CD8-positive, alpha-beta memory T cell (primary cell): Measurements from ENCODE around the gene SAMD4A. TPM values are rescaled to one million over a fixed set of nuclear protein-coding genes. Genes with fewer than 3 reads are reported as not detected.
A peak's percentile ranks its signal among the peaks of the same experiment; 100 is the strongest.

Experiments
- CTCF ChIA-PET: fragments of 350-600 bp; sonication (Branson Sonifier 250); formaldehyde crosslinking; loops from one replicate; lab custom pipeline; 2021; ENCODE audit warnings: antibody characterized with exemption; lab: Charles Lee
- POLR2A ChIA-PET: fragments of 350-600 bp; sonication (Branson Sonifier 250); formaldehyde crosslinking; loops from one replicate; lab custom pipeline; 2021; ENCODE audit warnings: antibody characterized with exemption; lab: Charles Lee
- DNase-seq, 5 donors: peaks; one replicate each; pipeline versions ENCODE4 v3.0.0 to v3.0.0-alpha.2; 2020 to 2022; ENCODE audit warnings: mixed read lengths in 1 of 5
- H3K27ac ChIP-seq: one replicate; pipeline ENCODE4 v1.7.0; 2013; ENCODE audit warnings: low read depth, mild to moderate bottlenecking, low read length, moderate library complexity
- H3K27me3 ChIP-seq: 2 replicates; pipeline ENCODE4 v1.7.0; 2013; ENCODE audit warnings: low read length, mild to moderate bottlenecking; ENCODE audit not compliant: insufficient read depth, poor library complexity, severe bottlenecking
- H3K36me3 ChIP-seq: 2 replicates; pipeline ENCODE4 v1.7.0; 2013; ENCODE audit warnings: mild to moderate bottlenecking, low read length, moderate library complexity; ENCODE audit not compliant: insufficient read depth
- H3K4me1 ChIP-seq: 2 replicates; pipeline ENCODE4 v1.7.0; 2013; ENCODE audit warnings: mild to moderate bottlenecking, low read length, moderate library complexity; ENCODE audit not compliant: insufficient read depth
- H3K4me3 ChIP-seq: 2 replicates; pipeline ENCODE4 v1.7.0; 2013; ENCODE audit warnings: mild to moderate bottlenecking, low read length
- H3K9me3 ChIP-seq: 2 replicates; pipeline ENCODE4 v1.7.0; 2013; ENCODE audit warnings: mild to moderate bottlenecking, low read length
- H3K27ac Mint-ChIP-seq, 8 donors: one replicate each; pipeline ENCODE4 v1.8.0; 2020 to 2021; ENCODE audit warnings: mixed read lengths in 8 of 8, mild to moderate bottlenecking in 6 of 8, inconsistent platforms in 3 of 8, moderate library complexity in 3 of 8
- H3K27me3 Mint-ChIP-seq, 2 donors: one replicate each; pipeline ENCODE4 v1.8.0; 2020 to 2021; ENCODE audit warnings: mixed read lengths in 2 of 2, mild to moderate bottlenecking in 1 of 2, moderate library complexity in 1 of 2
- H3K36me3 Mint-ChIP-seq, 3 donors: one replicate each; pipeline ENCODE4 v1.8.0; 2020 to 2021; ENCODE audit warnings: mixed read lengths in 3 of 3, inconsistent platforms in 1 of 3, mild to moderate bottlenecking in 1 of 3
- H3K4me1 Mint-ChIP-seq, 3 donors: one replicate each; pipeline ENCODE4 v1.8.0; 2020 to 2021; ENCODE audit warnings: mixed read lengths in 3 of 3, inconsistent platforms in 1 of 3, mild to moderate bottlenecking in 1 of 3
- H3K4me3 Mint-ChIP-seq, 7 donors: one replicate each; pipeline ENCODE4 v1.8.0; 2020 to 2021; ENCODE audit warnings: mixed read lengths in 7 of 7, mild to moderate bottlenecking in 6 of 7, moderate library complexity in 4 of 7, inconsistent platforms in 2 of 7
- H3K9me3 Mint-ChIP-seq, 5 donors: one replicate each; pipeline ENCODE4 v1.8.0; 2020 to 2022; ENCODE audit warnings: mixed read lengths in 5 of 5, mild to moderate bottlenecking in 3 of 5, moderate library complexity in 2 of 5, inconsistent platforms in 1 of 5
- polyA plus RNA-seq: library from polyadenylated mRNA; unstranded; fragments of 300-500 nt; fragmentation: Illumina TruSeq; gene quantifications from one replicate; pipeline ENCODE4 v1.2.3, GENCODE V29; 2021
- total RNA-seq, 2 experiments: library from RNA; stranded (reverse); gene quantifications; one replicate each; pipeline ENCODE4 v1.2.3, GENCODE V29; 2021

SAMD4A gene
- total and polyA plus RNA-seq, 3 experiments from 2014 or later: 2.4 to 2.7 TPM; not detected in 1

- Histone ChIP-seq H3K27me3 (no peaks in the 10 kb centered on the region), H3K27ac (no peak overlapping the region), H3K4me3 (no peak overlapping the region), H3K9me3 (no peaks in the 10 kb centered on the region), H3K36me3 (no peaks in the 10 kb centered on the region), H3K4me1 (no peaks in the 10 kb centered on the region)
- no peak for DNase-seq
- Mint-ChIP-seq H3K27me3 (peaks cover 4% of the 10 kb centered on the region in 2 donors), H3K9me3 (no peaks in the 10 kb centered on the region), H3K36me3 (no peaks in the 10 kb centered on the region), H3K27ac (no peak overlapping the region), H3K4me3 (no peak overlapping the region), H3K4me1 (no peaks in the 10 kb centered on the region)
- POLR2A ChIA-PET: no interaction called here
- CTCF ChIA-PET: interaction anchor here (2.1 kb wide), 1 partner anchor 8 kb away, joined by 6 read pairs; no protein-coding TSS in a partner anchor
Measured at GRCh38 chr14:54784060-54784459, 217.1 kb downstream of the SAMD4A start.

GRCh38 chr14:54784657-54785056 is 217.7 kb downstream of the SAMD4A start:
- Histone ChIP-seq H3K9me3 (no peaks in the 10 kb centered on the region), H3K27ac (no peak overlapping the region), H3K4me3 (no peak overlapping the region), H3K4me1 (no peaks in the 10 kb centered on the region), H3K36me3 (no peaks in the 10 kb centered on the region), H3K27me3 (no peaks in the 10 kb centered on the region)
- no peak overlapping the region for H3K4me3 Mint-ChIP-seq
- H3K36me3 Mint-ChIP-seq: no peaks in the 10 kb centered on the region
- DNase-seq: no peak
- H3K27me3 Mint-ChIP-seq: peaks cover 4% of the 10 kb centered on the region in 2 donors
- H3K9me3 Mint-ChIP-seq: no peaks in the 10 kb centered on the region
- POLR2A ChIA-PET: no interaction called here
- no peaks in the 10 kb centered on the region for H3K4me1 Mint-ChIP-seq
- peak overlapping the region in 1 of 8 donors; percentile 87 for H3K27ac Mint-ChIP-seq
- CTCF ChIA-PET: interaction anchor here (2.1 kb wide), 1 partner anchor 9 kb away, joined by 6 read pairs; no protein-coding TSS in a partner anchor

- no peaks in the 10 kb centered on the region for H3K9me3 Mint-ChIP-seq
Measured at GRCh38 chr14:54785136-54785777, 218.3 kb downstream of the SAMD4A start.

GRCh38 chr14:54785778-54786770 is 219.1 kb downstream of the SAMD4A start:
- ChIA-PET CTCF (interaction anchor here (0.8 to 2.1 kb wide), 4 partner anchors 8 to 222 kb away, joined by 3 to 6 read pairs (median 4); no protein-coding TSS in a partner anchor), POLR2A (no interaction called here)
- Mint-ChIP-seq H3K4me3 (no peak overlapping the region), H3K36me3 (no peaks in the 10 kb centered on the region), H3K27me3 (peaks cover 0 to 4% of the 10 kb centered on the region in 2 donors), H3K27ac (no peak overlapping the region), H3K9me3 (no peaks in the 10 kb centered on the region), H3K4me1 (no peaks in the 10 kb centered on the region)
- H3K4me1 ChIP-seq: no peaks in the 10 kb centered on the region
- no peak overlapping the region for H3K4me3 ChIP-seq
- no peaks in the 10 kb centered on the region for H3K36me3 ChIP-seq
- no peak for DNase-seq
- no peaks in the 10 kb centered on the region for H3K9me3 ChIP-seq
- H3K27me3 ChIP-seq: no peaks in the 10 kb centered on the region
- H3K27ac ChIP-seq: no peak overlapping the region

More at GRCh38 chr14:54785136-54785777, 218.3 kb downstream of the SAMD4A start:
- no peaks in the 10 kb centered on the region for H3K36me3 Mint-ChIP-seq
- Histone ChIP-seq H3K27me3 (no peaks in the 10 kb centered on the region), H3K4me3 (no peak overlapping the region), H3K36me3 (no peaks in the 10 kb centered on the region), H3K4me1 (no peaks in the 10 kb centered on the region), H3K27ac (no peak overlapping the region), H3K9me3 (no peaks in the 10 kb centered on the region)
- no peaks in the 10 kb centered on the region for H3K4me1 Mint-ChIP-seq
- no peak overlapping the region for H3K4me3 Mint-ChIP-seq
- H3K27ac Mint-ChIP-seq: no peak overlapping the region
- DNase-seq: no peak
- ChIA-PET CTCF (interaction anchor here (0.8 to 2.1 kb wide), 3 partner anchors 9 to 221 kb away, joined by 3 to 6 read pairs (median 3); no protein-coding TSS in a partner anchor), POLR2A (no interaction called here)
- peaks cover 3 to 4% of the 10 kb centered on the region in 2 donors for H3K27me3 Mint-ChIP-seq

- Histone ChIP-seq H3K4me3 (no peak overlapping the region), H3K4me1 (no peaks in the 10 kb centered on the region), H3K27me3 (no peaks in the 10 kb centered on the region), H3K9me3 (no peaks in the 10 kb centered on the region), H3K36me3 (no peaks in the 10 kb centered on the region), H3K27ac (no peak overlapping the region)
- no peak for DNase-seq
- Mint-ChIP-seq H3K9me3 (no peaks in the 10 kb centered on the region), H3K4me1 (no peaks in the 10 kb centered on the region), H3K27ac (no peak overlapping the region), H3K27me3 (no peaks in the 10 kb centered on the region), H3K36me3 (no peaks in the 10 kb centered on the region), H3K4me3 (no peak overlapping the region)
- CTCF ChIA-PET: interaction anchor here (1.3 kb wide), 1 partner anchor 8 kb away, joined by 4 read pairs; no protein-coding TSS in a partner anchor
- POLR2A ChIA-PET: no interaction called here
Measured at GRCh38 chr14:54786838-54787237, 219.9 kb downstream of the SAMD4A start.

GRCh38 chr14:54787261-54787660 is 220.3 kb downstream of the SAMD4A start:
- H3K27ac ChIP-seq: no peak overlapping the region
- peak overlapping the region in 1 of 8 donors; percentile 25 for H3K27ac Mint-ChIP-seq
- no peaks in the 10 kb centered on the region for H3K27me3 Mint-ChIP-seq
- no peaks in the 10 kb centered on the region for H3K9me3 Mint-ChIP-seq
- no peaks in the 10 kb centered on the region for H3K36me3 ChIP-seq
- H3K4me3 Mint-ChIP-seq: no peak overlapping the region
- DNase-seq: no peak
- no peaks in the 10 kb centered on the region for H3K36me3 Mint-ChIP-seq
- no peaks in the 10 kb centered on the region for H3K4me1 Mint-ChIP-seq
- H3K27me3 ChIP-seq: no peaks in the 10 kb centered on the region
- no peaks in the 10 kb centered on the region for H3K4me1 ChIP-seq
- CTCF ChIA-PET: no interaction called here
- H3K9me3 ChIP-seq: no peaks in the 10 kb centered on the region
- H3K4me3 ChIP-seq: no peak overlapping the region
- POLR2A ChIA-PET: no interaction called here

GRCh38 chr14:54788701-54789100 is 221.8 kb downstream of the SAMD4A start:
- no peaks in the 10 kb centered on the region for H3K36me3 Mint-ChIP-seq
- no peak overlapping the region for H3K4me3 Mint-ChIP-seq
- CTCF ChIA-PET: interaction anchor here (2.1 kb wide), 1 partner anchor 15 kb away, joined by 6 read pairs; no protein-coding TSS in a partner anchor

More at GRCh38 chr14:54788701-54789100, 221.8 kb downstream of the SAMD4A start:
- Histone ChIP-seq H3K27me3 (no peaks in the 10 kb centered on the region), H3K9me3 (no peaks in the 10 kb centered on the region), H3K27ac (no peak overlapping the region), H3K4me3 (no peak overlapping the region), H3K4me1 (no peaks in the 10 kb centered on the region), H3K36me3 (no peaks in the 10 kb centered on the region)
- POLR2A ChIA-PET: no interaction called here
- Mint-ChIP-seq H3K9me3 (no peaks in the 10 kb centered on the region), H3K4me1 (no peaks in the 10 kb centered on the region), H3K27me3 (no peaks in the 10 kb centered on the region), H3K27ac (no peak overlapping the region)
- DNase-seq: no peak
